Activated gamma-delta T cell (primary cell): ENCODE data around the gene AQP1.

Experiments used
- DNase-seq: peaks from one replicate; lab custom pipeline; 2025; lab: John Stamatoyannopoulos, UW

Gene AQP1

DNA sequence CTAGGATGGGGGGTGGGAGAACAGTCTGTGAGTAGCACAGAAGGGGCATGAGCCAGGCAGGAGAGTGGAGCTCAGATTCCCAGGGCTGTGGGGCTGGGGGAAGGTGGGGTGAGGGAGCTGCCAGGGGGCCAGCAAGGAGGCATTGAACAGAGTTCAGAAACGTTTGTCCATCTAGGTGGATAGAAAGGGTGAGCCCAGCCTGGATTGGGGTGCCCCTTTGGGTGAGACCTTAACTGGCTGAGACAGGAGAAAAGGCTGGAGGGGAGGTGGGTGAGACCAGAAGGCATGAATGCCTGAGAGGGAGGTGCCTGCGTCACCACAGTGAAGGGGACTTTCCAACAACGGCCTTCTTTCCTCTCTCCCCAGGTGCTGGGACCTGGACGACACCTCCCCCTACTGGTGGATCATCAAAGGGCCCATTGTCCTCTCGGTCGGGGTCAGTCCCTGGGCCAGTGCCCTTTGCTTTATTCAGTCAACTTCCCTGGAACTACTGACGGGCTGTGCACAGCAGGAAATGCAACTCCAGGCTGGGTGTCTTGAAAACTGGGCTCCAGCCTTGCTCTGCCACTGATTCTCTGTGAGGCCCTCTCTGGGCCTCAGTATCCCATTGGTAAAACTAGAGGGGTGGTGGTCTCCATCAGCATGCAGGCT lies 63.1 kb downstream of the AQP1 start:
- DNase-seq = no peak
